Activated CD4-positive, CD25-positive, alpha-beta regulatory T cell (primary cell): ENCODE results near the gene PTGR2.
A peak's percentile ranks its signal among the peaks of the same experiment; 100 is the strongest.
"Not testable (repeated sequence)": the region's sequence is repeated elsewhere in the genome, so short reads cannot be mapped to it uniquely, and the experiment has no call there.

ENCODE experiments used
- DNase-seq, 4 experiments: peaks; one replicate each; lab custom pipeline; 2025; lab: John Stamatoyannopoulos, UW

The PTGR2 gene

DNA sequence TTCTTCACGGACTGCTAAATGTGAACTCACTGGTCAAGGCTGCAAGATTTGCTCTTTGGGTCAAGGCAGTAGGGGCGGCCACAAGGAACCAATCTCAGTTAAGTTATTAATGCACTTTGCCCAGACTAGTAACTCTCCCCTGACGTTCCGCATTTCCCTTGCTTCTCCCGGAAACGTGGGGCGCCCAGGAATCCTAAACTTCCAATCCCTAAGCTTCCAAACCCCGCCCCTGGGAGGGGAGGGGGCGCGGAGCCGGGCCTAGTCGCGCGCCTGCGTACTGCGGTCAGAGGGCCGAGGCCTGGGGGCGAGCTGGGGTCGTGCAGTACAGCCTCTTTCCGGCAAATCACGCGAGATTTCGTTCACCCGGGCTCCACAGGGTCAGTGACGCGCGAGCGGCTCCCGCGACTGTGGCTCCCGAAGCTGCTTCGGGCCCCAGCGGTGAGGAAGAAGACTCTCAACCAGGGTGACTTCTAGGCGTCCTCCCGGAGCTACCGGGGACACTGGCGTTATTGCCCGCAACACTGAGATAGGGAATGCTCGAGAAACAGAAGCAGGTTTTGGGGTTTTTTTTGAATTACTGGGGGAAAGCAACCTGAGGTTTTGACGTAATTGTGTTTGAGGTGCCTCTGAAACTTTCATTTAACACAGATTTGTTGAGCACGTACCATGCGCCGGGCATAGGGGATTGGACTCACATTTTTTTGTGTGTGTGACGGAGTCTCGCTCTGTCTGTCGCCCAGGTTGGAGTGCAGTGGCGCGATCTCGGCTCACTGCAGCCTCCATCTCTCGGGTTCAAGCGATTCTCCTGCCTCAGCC, at the start of gene PTGR2:
TSS of gene PTGR2 (plus strand) at position 265 of the 816 bp plus-strand sequence. CDS start 7,032 bp downstream, outside the sequence.
- peak; percentile 61 to 75 (median 70) for DNase-seq

DNA sequence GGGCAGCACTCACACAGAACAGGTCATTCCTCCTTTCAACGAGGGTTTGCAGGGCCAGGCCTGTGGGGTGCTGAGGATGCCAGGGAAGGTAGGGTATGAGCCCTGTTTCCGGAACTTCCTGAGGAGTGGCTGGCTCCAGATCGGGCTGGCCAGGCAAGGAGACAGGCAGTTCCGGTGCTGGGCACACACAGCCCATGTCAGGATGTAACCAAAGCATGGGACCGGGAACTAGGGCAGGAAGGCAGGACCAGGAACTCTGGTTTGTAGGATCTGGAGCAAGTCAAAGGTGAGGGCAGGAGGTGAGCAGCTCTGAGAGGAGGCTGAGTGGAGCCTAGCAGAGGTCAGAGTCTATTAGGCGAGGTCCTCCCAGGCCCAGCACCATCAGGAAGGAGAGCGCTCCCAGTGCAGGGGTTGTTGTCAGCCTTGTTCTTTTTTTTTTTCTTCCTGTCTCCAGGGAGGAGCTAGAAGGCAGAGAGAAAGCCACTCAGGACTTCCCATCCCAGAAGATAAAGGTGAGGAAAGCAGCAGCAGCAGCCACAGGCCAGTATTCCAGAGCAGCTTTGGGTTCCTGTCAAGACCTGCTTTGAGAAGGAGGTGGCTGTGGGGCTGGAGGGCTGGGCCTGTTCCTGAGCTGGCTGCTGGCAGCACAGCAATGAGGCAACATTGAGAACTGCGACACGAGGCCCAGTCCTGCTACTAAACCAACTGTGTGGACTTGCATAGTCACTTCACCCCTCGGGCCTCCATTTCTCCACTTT, 49.0 kb upstream of the PTGR2 start:
- DNase-seq: no peak

- DNase-seq: no peak
Observed at GRCh38 chr14:73804636-73805035, 47.0 kb upstream of the PTGR2 start.

GRCh38 chr14:73807457-73807856, 44.2 kb upstream of the PTGR2 start:
- no peak for DNase-seq

GRCh38 chr14:73809391-73809790, 42.2 kb upstream of the PTGR2 start:
- no peak for DNase-seq

GRCh38 chr14:73810478-73811163, 41.0 kb upstream of the PTGR2 start:
- no peak for DNase-seq

DNA sequence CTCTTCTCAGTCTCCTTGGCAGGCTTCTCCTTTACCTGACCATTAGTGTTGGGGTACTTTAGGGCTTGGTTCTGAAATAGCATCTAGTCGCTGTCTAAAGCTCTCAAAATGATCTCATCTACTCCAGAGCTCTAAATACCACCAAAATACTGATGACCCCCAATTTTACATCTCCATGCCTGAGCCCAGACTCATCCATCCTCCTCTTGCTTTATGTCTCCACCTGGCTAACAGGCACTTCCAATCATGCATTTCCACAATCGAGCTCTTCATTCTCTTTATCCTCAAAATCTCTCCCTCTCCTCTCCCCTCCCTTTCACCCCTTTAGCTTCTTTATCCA, 40.5 kb upstream of the PTGR2 start:
- no peak for DNase-seq

DNA sequence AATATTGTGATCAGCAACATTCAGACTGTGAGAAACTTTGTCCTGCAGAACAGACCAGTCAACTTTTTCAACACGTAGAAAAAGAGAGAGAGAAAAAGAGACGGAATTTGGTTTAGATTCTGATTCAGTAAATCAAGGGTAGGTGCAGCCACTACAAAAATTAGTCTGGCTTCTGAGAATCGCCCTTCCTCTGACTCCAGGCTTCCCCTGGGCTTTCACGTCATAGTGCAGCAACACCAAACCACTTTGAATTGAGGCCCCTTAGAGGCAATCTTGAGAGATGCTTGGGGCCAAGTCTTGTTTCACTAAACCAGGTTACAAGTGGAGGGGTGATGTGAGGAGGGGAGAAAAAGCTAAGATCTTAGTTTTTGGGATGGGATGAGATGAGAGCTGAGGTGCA, 37.5 kb upstream of the PTGR2 start:
- no peak for DNase-seq

GRCh38 chr14:73815849-73816248, 35.8 kb upstream of the PTGR2 start:
- DNase-seq: no peak

GRCh38 chr14:73816393-73816816, 35.2 kb upstream of the PTGR2 start:
- no peak for DNase-seq

DNA sequence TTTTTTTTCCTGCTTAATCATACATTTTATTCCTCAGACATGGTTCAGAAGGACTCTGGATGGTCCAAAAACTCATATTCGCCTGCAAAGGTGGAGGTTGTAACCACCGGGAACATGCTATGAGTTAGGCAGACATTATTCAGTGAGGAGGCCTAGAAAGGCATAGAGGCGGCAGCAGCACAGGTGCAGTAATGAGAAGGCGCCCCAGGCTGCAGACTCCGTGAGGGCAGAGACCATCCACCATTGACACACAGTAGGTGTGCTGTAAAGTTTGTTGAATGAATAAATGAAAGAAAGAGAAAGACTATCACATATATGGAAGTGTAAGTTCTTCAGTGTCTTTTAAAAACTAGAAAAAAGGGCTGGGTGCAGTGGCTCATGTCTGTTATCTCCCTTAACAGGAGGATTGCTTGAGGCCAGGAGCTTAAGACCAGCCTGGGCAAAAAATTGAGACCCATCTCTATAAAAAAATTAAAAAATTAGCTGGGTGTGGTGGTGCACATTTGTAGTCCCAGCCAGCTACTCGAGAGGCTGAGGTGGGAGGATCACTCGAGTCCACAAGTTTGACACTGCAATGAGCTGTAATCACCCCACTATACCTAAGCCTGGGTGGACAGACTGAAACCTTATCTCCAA, 34.5 kb upstream of the PTGR2 start:
- DNase-seq: no peak

- no peak for DNase-seq
Observed at GRCh38 chr14:73818821-73819220, 32.8 kb upstream of the PTGR2 start.

DNA sequence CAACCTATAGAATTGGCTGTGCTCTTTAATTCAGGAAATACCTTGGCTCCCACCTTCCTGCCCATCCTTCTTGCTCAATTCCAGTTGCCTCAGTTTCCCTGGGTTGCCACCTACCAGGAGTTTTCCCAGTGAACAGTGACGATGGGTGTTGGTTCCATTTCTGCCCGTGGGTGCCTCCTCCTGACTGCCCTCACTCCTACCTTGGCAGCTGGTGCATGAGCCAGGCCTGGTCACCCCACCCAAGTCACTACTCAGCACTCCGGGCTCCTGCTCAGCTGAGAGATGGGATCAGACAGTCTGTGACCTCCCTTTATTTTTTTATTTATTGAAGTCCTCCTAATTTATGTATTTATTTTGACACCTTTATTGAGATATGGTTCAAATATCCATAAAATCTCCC, 31.0 kb upstream of the PTGR2 start:
- no peak for DNase-seq

DNA sequence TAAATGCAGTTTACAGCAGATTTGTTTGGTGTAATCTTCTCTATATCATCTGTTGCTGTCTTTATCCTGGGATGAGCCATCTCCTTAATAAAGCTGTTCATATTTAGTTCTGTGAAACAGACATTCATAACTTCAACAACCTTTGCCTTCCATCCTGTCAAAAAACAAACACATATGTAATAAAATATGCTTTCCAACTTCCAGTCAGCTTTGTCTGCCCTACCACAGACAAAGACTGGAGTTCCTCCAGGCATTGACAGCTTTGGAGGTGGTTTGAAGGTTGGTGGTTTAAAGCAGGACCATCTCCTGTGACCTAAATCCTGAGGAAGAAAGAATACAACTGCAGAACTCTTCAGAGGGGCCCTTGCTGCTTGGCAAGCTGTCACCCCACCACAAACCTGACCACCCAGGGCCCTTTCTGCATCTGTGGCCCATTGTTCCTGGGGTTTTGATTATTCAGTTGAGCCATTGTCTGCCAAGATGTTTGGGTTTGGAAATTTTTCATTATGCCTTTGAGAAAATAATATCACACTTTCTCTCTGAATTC, 28.2 kb upstream of the PTGR2 start:
- no peak for DNase-seq

DNA sequence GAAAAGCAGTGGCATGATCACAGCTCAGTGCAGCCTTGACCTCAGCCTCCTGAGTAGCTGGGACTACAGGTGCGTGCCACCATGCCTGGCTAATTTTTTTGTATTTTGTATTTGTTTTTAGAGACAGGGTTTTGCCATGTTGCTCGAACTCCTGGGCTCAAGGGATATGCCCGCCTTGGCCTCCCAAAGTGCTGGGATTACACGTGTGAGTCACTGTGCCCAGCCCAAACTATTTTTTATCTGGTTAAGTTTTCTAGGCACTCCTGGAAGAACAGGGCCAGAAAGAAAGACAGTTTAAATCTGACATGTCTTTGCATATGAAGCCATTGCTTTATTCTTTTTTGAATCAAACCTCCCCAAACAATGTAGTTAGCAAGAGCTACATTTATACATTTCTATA, 27.5 kb upstream of the PTGR2 start:
- no peak for DNase-seq

DNA sequence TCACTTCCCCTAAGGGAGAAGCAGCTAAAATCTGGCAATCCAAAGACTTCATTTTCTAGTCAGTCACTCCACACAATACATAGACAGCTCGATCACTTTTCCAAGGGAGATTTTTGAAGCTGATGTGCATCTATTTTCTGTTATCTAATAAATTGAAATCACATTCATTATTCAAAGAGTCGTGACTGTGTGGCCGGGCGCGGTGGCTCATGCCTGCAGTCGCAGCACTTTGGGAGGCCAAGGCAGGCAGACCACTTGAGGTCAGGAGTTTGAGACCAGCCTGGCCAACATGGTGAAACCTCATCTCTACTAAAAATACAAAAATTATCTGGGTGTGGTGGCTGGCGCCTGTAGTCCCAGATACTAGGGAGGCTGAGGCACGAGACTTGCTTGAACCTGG, 27.1 kb upstream of the PTGR2 start:
- no peak for DNase-seq

GRCh38 chr14:73825551-73826188, 26.0 kb upstream of the PTGR2 start:
- peak; percentile 48 to 67 (median 50) for DNase-seq

DNA sequence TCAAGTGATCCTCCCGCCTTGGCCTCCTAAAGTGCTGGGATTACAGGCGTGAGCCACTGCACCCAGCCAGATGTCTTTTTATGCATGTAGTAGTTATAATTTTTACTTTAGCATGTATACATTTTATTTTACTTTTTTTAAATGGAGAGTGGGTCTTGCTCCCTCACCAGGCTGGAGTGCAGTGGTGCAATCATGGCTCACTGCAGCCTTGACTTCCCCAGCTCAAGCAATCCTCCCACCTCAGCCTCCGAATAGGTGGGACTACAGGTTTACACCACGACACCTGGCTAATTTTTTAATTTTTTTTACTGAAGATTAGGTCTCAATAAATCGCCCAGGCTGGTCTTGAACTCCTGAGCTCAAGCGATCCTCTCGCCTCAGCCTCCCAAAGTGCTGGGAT, 24.4 kb upstream of the PTGR2 start:
- not testable (repeated sequence) for DNase-seq

DNA sequence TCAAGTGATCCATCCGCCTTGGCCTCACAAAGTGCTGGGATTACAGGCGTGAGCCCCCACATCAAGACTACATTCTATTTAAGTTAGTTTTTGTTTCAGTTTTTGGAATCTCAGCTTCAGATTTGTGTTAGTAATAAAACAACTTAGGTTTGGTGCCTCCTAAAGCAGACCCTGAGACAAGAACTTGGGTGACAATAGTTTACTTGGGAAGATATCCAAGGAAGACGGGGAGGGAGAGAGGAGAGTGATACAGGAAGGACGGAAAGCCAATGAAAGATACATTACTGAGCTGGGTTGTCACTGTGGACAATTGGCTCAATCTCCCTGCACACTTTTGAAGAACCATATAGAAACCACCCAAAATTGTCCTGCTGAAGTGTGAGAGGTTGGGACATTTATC, 22.6 kb upstream of the PTGR2 start:
- no peak for DNase-seq

- peak in 1 of 4 experiments; percentile 10 for DNase-seq
Observed at GRCh38 chr14:73829526-73830431, 21.9 kb upstream of the PTGR2 start.
